HG02885 (cell line): ENCODE measurements around the gene ZNF487.

Experiments
- ATAC-seq: cut with Tn5 transposase; IDR thresholded peaks from one replicate; pipeline ENCODE4 v1.9.1; 2021; ENCODE audit warnings: mild to moderate bottlenecking; ENCODE audit not compliant: unreplicated experiment, poor library complexity

Gene ZNF487

GRCh38 chr10:43482319-43483078 lies 45.6 kb downstream of the ZNF487 start:
- no peak for ATAC-seq

- no peak for ATAC-seq
Observed at GRCh38 chr10:43491855-43492254, 54.9 kb downstream of the ZNF487 start.

GRCh38 chr10:43502931-43503330 lies 66.0 kb downstream of the ZNF487 start:
- ATAC-seq: no peak

- ATAC-seq: no peak
Observed at GRCh38 chr10:43524434-43525247, 87.7 kb downstream of the ZNF487 start.
